IPS DF 4.7 (cell line): ENCODE data around the gene GAL3ST2.
"Not testable (repeated sequence)": the region's sequence is repeated elsewhere in the genome, so short reads cannot be mapped to it uniquely, and the experiment has no call there.

Source experiments
- DNase-seq: peaks from one replicate; pipeline ENCODE4 v3.0.0-alpha.2; 2013; ENCODE audit warnings: low spot score; ENCODE audit errors: extremely low read depth

GAL3ST2 gene

DNA sequence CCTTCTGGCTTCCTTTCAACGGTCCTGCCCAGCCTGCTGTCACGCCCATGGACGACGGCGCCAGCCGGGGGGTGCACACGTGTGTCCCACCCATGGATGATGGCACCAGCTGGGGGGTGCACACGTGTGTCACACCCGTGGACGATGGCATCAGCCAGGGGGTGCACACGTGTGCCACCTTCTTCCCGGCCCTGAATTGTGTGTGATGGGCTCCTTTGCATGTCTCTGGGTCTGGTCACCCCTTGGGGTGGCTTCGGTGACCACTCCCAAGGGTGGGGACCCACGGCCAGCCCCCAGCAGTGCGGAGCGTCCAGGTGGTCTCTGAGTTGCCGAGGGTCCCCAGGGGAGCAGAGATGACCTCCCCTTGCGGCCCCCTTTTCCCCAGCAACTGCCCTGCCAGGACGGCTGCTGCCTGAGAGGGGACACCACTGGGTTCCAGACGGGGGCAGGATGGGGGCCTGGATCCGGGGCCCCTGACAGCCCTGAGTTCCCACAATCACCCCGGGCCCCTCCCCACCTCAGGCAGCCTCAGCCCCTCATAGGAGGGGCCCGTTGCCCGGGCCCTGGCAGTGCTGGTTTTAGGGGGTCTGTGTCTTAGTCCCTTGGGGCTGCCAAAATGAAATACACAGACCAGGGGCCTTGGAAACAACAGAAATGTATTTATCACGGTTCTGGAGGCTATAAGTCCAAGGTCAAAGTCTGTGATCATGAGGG, 41.8 kb downstream of the GAL3ST2 start:
- DNase-seq = no peak

DNA sequence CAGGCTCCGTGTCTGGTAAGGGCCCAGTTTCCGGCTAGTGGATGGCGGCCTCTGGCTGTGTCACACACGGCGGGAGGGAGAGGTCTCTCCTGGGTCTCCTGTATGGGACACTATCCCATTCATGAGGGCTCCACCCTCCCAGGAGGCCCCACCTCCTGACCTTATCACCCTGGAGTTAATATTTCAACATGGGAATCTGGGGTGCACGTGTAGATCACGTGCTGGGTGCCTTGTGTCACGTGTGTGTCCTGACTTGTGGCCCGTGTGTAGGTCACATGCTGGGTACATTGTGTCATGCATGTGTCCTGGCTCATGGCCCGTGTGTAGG, 42.3 kb downstream of the GAL3ST2 start:
- no peak for DNase-seq

DNA sequence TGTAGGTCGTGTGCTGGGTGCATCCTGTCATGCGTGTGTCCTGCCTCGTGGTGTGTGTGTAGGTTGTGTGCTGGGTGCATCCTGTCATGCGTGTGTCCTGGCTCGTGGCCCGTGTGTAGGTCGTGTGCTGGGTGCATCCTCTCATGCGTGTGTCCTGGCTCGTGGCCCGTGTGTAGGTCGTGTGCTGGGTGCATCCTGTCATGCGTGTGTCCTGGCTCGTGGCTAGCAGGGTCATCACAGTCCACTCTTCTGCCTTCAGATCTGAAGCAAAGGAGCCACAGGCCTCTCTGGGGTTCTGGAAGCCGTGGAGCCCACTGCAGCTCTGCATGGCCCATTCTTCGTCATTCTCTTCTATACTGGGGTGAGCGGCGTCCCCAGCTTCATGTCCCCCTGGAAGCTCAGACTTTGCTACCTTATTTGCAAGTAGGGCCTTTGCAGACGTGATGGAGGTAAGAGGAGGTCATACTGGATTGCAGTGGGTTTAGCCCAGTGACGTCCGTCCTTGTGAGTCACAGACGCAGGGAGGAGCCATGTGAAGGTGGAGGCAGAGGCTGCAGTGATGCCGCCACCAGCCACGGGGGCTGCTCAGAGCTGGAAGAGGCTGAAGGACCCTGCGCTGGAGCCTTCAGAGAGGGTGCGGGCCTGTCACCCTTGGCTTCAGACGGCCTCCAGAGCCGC, 43.5 kb downstream of the GAL3ST2 start:
- not testable (repeated sequence) for DNase-seq

DNA sequence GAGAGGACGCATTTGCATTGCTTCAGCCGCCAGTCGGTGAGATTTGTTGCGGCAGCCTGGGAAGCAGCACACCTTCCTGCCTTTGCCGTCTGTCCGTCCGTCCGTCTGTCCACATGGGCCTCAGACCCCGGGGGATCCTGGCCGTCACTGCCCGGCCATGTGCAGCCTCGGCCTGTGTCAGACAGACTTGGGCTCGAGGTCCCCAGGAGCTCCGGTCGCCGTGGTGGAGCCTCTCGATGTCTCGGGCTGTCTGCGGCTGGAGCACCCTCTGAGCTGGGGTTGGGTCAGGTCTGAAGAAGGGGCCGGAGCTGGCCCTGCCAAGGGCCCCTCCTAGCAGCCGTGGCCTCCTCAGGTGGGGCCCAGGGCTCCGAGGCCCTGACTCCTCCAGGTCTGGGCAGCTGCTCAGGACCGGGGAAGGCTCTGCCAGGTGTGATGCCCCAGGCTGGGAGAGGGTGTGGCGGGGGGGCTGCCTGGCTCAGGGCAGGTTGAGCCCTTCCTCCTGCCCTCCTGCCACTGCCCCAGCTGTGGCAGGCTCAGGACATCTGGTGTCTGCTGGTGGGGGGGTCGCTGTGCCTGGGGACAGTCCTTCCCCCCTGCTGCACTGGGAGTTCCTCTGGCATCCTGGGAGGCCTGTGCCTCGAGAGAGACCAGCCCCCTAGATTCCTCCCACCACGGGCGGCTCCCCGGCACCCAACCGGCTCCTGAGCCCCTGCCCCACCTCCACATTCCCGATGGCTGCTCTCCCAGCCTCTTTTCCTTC, 44.2 kb downstream of the GAL3ST2 start:
- DNase-seq = no peak

DNA sequence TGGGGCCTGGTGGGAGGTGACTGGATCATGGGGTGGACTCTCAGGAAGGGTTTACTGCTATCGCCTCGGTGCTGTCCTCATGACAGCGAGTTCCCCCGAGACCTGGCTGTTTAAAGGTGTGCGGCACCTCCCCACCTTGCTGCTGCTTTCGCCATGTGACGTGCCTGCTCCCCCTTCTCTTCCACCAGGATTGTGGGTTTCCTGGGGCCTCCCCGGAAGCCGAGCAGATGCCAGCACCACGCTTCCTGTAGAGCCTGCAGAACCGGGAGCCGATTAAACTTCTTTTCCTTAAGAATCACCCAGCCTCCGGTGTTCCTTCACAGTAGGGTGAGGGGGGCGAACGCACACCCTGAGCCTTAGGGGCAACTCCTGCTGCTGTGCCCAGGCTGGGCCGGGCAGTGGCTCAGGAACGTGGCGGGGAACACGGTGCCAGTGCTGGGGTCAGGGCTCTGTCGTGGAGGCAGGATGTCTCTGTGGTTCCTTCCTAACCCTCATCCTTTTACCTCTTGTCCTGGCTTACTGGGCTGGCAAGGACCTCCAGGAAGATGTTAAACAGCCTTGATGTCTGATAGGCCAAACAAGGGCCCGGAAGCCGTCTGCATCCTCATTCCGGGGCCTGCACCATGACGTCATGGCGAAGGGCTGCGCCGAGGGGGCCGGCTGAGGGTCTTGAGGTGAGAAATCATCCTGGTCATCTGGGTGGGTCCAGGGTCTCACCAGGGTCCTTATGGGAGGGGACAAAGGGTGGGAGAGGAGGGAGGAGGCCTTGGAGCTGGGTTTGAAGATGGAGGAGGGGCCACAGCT, 45.0 kb downstream of the GAL3ST2 start:
- no peak for DNase-seq

DNA sequence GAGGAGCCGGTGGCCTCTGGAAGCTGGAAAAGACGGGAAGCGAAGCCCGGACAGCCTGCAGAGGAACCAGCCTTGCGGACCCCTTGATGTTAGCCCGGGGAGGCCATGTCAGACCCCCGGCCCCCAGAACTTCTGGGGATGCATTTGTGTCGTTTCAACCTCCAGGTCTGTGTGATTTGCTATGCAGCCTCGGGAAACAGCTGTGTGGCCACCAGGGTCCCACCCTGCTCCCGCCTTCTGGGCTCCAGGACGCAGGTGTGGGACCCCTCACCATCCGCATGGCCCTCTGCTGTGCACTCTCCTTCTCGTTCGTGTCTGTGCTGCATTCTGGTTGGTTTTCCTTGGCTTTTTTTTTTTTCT, 45.6 kb downstream of the GAL3ST2 start:
- DNase-seq = no peak

DNA sequence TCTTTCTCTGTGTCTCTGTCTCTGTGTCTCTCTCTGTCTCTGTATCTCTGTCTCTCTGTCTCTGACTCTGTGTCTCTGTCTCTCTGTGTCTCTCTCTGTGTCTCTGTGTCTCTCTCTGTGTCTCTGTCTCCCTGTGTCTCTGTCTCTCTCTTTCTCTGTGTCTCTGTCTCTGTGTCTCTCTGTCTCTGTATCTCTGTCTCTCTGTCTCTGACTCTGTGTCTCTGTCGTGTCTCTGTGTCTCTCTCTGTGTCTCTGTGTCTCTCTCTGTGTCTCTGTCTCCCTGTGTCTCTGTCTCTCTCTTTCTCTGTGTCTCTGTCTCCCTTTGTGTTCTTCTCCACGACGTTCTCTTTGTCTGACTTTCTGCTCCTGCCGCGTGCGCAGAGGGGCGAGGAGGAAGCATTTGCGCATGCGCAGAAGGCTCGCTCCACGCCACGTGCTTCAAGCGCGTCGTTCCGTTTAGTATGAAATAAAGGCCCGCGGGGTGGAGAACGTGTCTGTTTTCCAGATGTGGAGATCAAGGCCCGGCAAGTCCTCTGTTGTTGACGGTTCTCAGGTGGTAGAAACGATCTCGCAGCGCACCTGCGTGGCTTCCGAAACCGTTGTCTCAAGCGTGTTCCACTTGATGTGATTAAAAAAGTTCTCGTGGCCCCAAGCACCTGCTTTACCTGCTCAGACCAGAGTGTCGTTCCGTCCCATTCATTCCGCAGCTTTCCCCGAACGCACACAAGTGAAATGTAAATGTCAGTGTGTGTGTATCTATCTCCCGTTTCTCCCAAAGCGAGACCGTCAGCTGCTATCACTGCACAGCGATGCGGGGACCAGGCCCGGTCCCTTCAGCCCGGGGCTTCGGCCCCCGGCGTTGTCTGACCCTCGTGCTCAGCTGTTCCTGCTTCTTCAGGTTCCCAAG, 47.2 kb downstream of the GAL3ST2 start:
- not testable (repeated sequence) for DNase-seq

DNA sequence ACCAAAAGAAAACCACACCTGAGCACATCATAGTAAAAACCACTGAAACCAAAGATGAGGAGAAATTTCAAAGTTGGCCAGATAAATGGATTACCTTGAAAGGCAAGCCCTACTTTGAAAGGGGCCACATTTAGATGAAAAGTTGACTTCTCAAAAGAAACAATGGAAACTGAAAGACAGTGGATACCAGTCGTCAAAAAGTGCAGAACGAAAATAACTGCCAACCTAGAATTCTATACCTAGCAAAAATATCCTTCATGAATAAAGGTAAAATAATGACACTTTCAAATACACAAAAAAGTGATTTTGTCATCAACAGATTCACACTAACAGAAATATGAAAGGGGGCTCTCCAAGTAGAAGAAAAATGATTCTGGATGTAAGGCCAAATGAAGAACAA, 50.8 kb downstream of the GAL3ST2 start:
- no peak for DNase-seq

DNA sequence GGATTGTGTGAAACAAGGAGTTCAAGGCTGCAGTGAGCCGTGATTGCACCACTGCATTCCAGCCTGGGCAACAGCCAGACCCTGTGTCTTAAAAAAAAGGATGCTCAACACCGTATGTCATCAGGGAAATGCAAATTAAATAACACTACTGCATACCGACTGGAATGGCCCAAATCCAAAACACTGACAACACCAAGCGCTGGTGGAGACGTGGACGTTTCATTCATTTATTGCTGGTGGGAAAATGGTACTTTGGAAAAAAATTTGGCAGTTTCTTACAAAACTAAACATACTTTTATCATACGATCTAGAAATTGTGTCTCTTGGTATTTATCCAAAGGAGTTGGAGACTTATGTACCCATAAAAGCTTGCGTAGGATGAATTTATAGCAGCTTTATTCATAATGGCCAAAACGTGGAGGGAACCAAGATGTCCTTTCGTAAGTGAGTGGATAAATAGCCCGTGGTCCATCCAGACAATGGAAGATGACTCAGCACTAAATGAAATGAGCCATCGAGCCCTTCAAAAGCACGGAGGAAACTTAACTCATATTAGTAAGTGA, 56.6 kb downstream of the GAL3ST2 start:
- DNase-seq = no peak

DNA sequence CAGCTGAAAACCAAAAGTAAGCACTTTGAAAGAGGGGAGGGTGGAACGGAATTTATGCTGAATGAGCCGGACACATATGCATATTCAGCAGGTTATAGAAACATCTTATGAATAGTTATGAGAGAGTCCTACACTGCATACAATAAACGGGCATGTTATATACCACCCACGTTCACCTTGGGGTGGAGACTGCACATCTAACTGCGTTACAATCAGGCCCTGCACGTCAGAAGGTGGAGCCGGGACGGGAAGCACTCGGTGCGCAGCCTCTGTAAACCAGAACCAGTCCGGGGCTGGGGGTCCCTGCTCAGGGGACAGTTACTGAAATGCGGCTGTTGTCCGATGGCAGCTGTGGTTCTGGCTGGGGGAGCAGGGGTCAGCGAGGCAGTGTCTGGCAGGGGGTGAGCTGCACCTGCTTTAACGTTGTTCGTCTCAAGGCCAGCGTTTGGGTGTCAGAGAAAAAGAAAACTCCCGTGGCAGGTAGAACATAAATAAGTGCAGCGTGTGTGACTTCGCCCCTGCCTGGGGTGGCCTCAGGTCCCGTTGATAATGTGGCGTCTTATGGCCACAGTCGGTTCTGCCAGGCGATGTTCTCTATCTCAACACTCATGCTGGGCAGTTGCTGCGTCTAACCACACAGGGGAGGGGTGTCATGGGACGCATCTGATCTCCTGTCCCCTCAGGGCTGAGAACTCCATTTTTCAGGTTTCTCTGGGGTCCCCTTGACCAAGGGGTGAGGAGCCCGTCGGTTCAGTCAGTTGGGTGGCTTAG, 57.3 kb downstream of the GAL3ST2 start:
- not testable (repeated sequence) for DNase-seq

DNA sequence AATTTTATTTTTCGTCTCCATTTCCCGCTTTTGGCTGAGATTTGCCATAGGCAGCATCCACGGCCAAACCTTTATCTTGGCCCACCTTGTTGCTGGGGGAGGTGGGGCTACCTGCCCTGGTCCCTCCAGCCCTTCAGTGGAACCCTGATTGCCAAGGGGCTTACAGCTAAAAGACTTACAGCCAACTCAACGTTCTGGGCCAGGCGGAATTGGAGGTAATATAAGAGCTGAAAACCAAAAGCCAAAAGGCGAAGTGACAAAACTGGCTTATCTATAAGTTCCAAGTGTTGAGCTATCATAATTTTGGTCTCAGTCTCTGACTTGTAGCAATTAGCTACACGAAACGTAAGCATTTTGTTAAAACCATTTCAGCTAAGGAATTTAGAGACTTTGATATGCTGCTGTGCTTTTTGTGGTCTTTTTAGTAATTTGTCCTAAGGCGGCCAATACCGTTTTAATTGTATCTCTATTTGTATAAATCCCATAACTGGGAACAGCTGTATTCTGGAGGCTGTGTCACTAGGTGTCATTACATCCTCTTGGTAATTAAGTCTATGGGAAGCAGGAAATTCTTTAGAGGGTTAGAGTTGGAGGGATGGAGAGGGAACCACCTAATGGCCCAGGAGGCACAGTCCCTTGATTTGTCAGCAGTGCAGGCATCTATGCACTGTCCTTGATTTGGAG, 58.0 kb downstream of the GAL3ST2 start:
- DNase-seq = no peak

DNA sequence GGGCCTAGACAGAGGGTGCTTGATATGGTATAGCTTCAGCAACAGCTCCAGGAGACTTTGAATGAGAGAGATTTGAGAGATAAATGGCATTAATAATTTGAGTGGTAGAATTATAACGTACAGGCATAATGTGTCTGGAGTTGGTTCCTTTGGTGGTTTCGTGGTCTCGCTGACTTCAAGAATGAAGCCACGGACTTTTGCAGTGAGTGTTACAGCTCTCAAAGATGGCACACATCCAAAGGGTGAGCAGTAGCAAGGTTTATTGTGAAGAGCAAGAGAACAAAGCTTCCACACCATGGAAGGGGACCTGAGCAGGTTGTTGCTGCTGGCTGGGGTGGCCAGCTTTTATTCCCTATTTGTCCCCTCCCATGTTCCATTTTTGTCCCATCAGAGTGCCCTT, 59.0 kb downstream of the GAL3ST2 start:
- DNase-seq = no peak

DNA sequence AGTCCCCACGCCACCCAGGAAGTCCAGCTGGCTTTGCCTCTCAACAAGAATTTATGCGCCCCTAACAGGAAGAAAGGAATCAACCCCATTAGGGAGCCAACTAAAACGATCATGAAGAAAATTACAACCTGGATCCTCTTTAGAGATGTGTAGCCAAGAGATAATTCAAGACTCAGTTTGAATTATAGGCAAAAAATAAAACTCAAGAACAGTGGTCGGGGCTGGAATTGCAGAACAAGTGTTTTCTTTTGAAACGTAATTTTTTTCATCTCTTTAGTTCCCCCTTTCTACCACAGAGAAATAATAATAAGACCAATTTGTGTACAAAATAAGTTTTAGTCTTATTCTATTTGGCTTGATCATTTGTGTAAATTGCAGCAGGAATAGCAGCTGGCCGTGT, 59.7 kb downstream of the GAL3ST2 start:
- DNase-seq = no peak

DNA sequence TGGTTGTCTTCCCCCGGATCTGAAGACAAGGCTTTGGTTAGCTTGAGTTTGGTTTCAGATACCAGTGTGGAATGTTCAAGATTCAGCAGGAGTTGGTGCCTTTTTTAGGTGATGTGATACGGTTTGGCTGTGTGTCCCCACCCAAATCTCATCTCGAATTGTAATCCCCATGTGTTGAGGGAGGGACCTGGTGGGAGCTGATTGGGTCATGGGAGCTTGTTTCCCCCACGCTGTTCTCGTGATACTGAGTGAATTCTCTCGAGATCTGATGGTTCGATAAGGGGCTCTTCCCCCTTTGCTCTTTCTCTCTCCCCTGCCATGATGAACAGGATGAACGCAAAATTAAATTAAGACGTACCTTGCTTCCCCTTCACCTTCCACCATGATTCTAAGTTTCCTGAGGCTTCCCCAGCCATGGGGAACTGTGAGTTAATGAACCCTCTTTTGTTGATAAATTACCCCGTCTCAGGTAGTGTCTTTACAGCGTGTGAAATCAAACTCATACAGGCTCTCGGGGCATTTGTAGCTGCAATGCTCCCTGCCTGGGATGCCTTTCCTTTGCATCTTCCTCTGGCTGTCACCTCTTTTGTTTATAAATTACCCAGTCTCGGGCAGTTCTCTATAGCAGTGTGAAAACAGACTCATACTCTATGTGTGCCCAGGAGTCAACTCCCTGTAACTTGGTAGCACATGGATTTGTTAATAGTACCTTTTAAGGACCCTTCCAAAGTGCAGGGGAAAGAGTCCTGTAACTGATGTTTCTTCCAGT, 60.8 kb downstream of the GAL3ST2 start:
- no peak for DNase-seq

DNA sequence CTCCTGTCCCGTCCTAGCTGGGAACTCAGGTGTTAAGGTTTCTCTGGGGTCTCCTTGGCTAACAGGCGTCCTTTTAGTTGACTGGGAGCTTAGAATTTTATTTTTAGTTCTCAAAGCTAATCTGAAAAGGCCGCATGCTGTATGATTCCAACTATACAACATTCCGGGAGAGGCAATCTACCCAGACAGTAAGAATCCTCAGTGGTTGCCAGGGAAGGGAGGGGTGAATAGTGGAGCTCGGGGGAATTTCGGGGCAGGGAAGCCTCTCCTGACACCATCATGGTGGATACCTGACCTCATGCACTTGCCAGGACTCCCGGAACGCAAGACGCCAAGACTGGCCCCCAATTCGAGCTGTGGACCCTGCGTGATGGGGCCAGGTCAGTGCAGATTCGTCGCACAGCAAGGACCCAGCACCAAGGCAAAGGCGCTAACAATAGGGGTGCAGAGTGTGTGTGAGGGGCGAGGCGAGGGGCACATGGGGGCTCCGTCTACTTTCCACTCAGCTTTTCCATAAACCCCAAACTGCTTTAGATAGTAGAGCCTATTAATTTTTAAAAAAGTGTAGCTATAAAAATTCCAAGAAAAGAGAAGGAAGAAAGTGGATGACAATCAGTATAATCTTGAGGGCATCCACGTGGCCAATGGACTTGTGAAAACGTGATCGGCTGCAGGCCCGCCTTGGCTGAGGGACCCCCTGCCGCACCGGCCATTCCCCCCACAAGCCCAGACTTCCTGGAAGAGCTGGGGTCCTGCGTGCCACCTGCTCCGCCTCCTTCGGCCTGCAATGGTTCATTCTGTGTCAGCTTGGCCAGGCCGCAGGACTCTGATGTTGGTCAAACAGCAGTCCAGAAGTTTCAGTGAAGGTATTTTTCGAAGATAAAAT, 64.8 kb downstream of the GAL3ST2 start:
- DNase-seq = no peak

DNA sequence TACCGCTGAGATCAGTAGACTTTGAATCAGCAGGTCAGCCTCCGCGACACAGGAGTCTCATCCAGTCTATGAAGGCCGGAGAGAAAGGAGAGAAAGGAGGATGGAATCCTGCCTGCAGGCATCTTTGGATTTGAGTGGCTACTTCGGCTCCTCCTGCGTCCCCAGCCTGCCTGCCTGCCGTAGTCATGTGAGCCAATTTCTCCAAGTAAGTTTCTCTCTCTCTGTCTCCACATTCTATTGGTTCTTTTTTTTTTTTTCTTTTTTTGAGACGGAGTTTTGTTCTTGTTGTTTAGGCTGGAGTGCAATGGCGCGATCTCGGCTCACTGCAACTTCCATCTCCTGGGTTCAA, 65.4 kb downstream of the GAL3ST2 start:
- DNase-seq = no peak

DNA sequence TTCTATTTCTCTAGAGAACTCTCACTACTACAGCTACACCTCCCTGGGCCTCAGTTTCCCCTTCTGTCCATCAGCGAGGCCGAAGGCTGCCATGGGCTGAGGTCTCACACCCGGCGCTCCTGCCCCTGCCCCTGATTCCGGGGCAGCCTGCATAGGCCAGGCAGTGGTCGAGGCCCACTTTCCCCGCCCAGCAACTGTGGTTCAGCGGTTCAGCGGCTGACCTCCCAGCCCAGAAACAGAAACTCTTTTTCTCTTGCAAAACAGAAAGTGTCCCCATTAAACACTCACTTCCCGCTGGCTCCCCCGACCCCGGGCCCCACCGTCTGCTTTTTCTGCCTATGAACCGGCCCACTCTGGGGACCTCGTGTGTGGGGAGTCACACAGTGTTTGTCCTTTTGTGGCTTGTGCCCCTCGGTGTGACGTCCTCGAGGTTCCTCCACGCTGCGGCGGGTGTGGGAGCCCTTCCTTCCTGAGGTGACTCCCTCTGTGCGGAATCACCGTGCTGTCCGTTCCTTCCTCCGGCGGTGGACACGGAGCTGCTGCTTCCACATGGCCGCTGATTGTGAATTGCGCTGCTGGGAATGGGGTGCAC, 66.1 kb downstream of the GAL3ST2 start:
- DNase-seq = no peak
